Measurements from ENCODE around the gene TGFBR3L. TPM values are rescaled to one million over a fixed set of nuclear protein-coding genes. Genes with fewer than 3 reads are reported as not detected.

TGFBR3L gene
- total and polyA plus RNA-seq, 2 donors (not counting 3 experiments of a cell fraction or from before 2014, with no cell fraction given) = 0.35 TPM; not detected in 1

- no peak overlapping the region for H3K4me3 ChIP-seq (replicated peaks in 1 of 3; ENCODE audit: insufficient read depth in 1 of 3, low read depth in 1 of 3, low read length in 3 of 3)
- H3K9ac ChIP-seq (replicated peaks; ENCODE audit: extremely low read depth, insufficient read depth, low read length) = no peak overlapping the region
- no peaks in the 10 kb centered on the region for H3K9me3 ChIP-seq (replicated peaks; ENCODE audit: control insufficient read depth, insufficient read depth, low read length)
- no TSS peak for BruUV-seq (replicated peaks)
- peaks cover 0 to 23% of the 10 kb centered on the region in 2 experiments for H3K36me3 ChIP-seq (ENCODE audit: control insufficient read depth in 2 of 2, extremely low read depth in 1 of 2, insufficient read depth in 2 of 2, low read length in 2 of 2)
- DNase-seq (ENCODE audit: low read depth, low spot score) (no peak), FAIRE-seq (no peak)
- dilution Hi-C loops (cut with MboI; ENCODE audit: extremely low pct_ligation_motif_present, low sequenced_read_pairs) = no loop called here
- H3K27me3 ChIP-seq (ENCODE audit: control insufficient read depth in 2 of 2, insufficient read depth in 2 of 2, low read length in 2 of 2) = peaks cover 9 to 11% of the 10 kb centered on the region in 2 experiments
- TF ChIP-seq MAX (IDR thresholded peaks at IDR 0.05; ENCODE audit: insufficient read depth, insufficient read length) (no peak), FOS (IDR thresholded peaks at IDR 0.05; ENCODE audit: borderline replicate concordance, insufficient read depth, low read length) (no peak), GATA2 (IDR thresholded peaks at IDR 0.05; ENCODE audit: insufficient read depth, insufficient read length, low read depth, low read length) (no peak), CTCF (IDR thresholded peaks at IDR 0.05; ENCODE audit: extremely low read depth in 1 of 2, insufficient read depth in 1 of 2, low read depth in 1 of 2, low read length in 2 of 2) (no peak), POLR2AphosphoS5 (IDR thresholded peaks at IDR 0.05; ENCODE audit: insufficient read depth, low read depth, low read length) (no peak)
- ChIA-PET CTCF (interaction anchor here (0.8 to 1.3 kb wide), 2 partner anchors 9 to 42 kb away, joined by 3 to 7 read pairs; partner anchors contain the start of gene SNAPC2), POLR2A (interaction anchor here (0.9 kb wide), 2 partner anchors 8 kb away, joined by 3 to 5 read pairs; partner anchors contain the start of genes MAP2K7 and SNAPC2)
- H2AFZ ChIP-seq (ENCODE audit: low read depth, low read length) = no peak overlapping the region
- H3K27ac ChIP-seq (ENCODE audit: insufficient read depth, low read depth, low read length) = no peak overlapping the region
- peaks cover 5% of the 10 kb centered on the region for H3K79me2 ChIP-seq (ENCODE audit: control insufficient read depth, insufficient read depth, low read length)
- H4K20me1 ChIP-seq (replicated peaks; ENCODE audit: control insufficient read depth, extremely low read depth, insufficient read depth, low read length) = no peaks in the 10 kb centered on the region
- H3K9me1 ChIP-seq (replicated peaks; ENCODE audit: control insufficient read depth, extremely low read depth, insufficient read depth, low read length) = no peaks in the 10 kb centered on the region
- intact Hi-C loops (cut with micrococcal nuclease) = no loop called here
- H3K4me1 ChIP-seq (ENCODE audit: control insufficient read depth, extremely low read depth, insufficient read depth, low read length) = no peaks in the 10 kb centered on the region
- H3K4me2 ChIP-seq (ENCODE audit: insufficient read depth, low read length) = no peak overlapping the region
These were observed 3.0 kb upstream of the TGFBR3L start for GRCh38 chr19:7911508-7912143.
